B cell (primary cell): ENCODE data around the gene XPA. TPM values are rescaled to one million over a fixed set of nuclear protein-coding genes. Genes with fewer than 3 reads are reported as not detected.

ENCODE experiments used
- ATAC-seq: fragments of 200-7000 bp; cut with Tn5 transposase; one replicate; pipeline ENCODE4 v1.10.0; 2021; ENCODE audit warnings: low read depth, mild to moderate bottlenecking, moderate number of reproducible peaks, moderate library complexity
- CTCF ChIA-PET: fragments of 350-600 bp; sonication (Branson Sonifier 250); formaldehyde crosslinking; loops from one replicate; lab custom pipeline; 2021; ENCODE audit warnings: antibody characterized with exemption, inconsistent platforms; lab: Charles Lee
- POLR2A ChIA-PET: fragments of 350-600 bp; sonication (Branson Sonifier 250); formaldehyde crosslinking; loops from one replicate; lab custom pipeline; 2021; ENCODE audit warnings: antibody characterized with exemption; lab: Charles Lee
- DNase-seq: peaks from one replicate; pipeline ENCODE4 v3.0.0; 2013
- H2AFZ ChIP-seq: 2 replicates; pipeline ENCODE4 v1.6.1; 2012; ENCODE audit warnings: mild to moderate bottlenecking, low read depth, low read length; ENCODE audit not compliant: insufficient read depth, poor library complexity, severe bottlenecking
- H3K27ac ChIP-seq, 2 donors: 1 replicate in 1 of 2; 2 replicates in 1 of 2; pipeline ENCODE4 v1.5.1; 2012 to 2013; ENCODE audit warnings: low read length in 2 of 2, mild to moderate bottlenecking in 2 of 2, moderate library complexity in 1 of 2
- H3K27me3 ChIP-seq, 4 experiments: fragments of 200-600 bp in 1 of 4; sonication (generic) in 1 of 4; replicated peaks in 1 of 4; 1 replicate in 2 of 4; 2 replicates in 2 of 4; pipeline versions ENCODE4 v1.6.1 to v1.7.0; 2013 to 2016; ENCODE audit warnings: low read length in 3 of 4, mild to moderate bottlenecking in 2 of 4, mixed read lengths in 1 of 4, moderate library complexity in 1 of 4; ENCODE audit not compliant: insufficient read depth in 4 of 4, control insufficient read depth in 3 of 4; ENCODE audit errors: control extremely low read depth in 1 of 4
- H3K36me3 ChIP-seq, 2 experiments: replicated peaks in 1 of 2; 1 replicate in 1 of 2; 2 replicates in 1 of 2; pipeline versions ENCODE4 v1.6.1 to v1.7.1; 2013; ENCODE audit warnings: low read length in 1 of 2; ENCODE audit not compliant: insufficient read depth in 2 of 2, control insufficient read depth in 1 of 2; ENCODE audit errors: control extremely low read depth in 1 of 2, extremely low read depth in 1 of 2
- H3K4me1 ChIP-seq, 2 donors: fragments of 200-600 bp in 1 of 2; sonication (generic) in 1 of 2; 1 replicate in 1 of 2; 2 replicates in 1 of 2; pipeline versions ENCODE4 v1.5.1 to v1.6.1; 2013 to 2017; ENCODE audit warnings: low read length in 2 of 2; ENCODE audit not compliant: control insufficient read depth in 2 of 2, insufficient read depth in 2 of 2
- H3K4me2 ChIP-seq: replicated peaks from 2 replicates; pipeline ENCODE3; 2012; ENCODE audit warnings: mild to moderate bottlenecking, low read depth, low read length; ENCODE audit not compliant: poor library complexity, severe bottlenecking
- H3K4me3 ChIP-seq, 5 experiments: fragments of 200-600 bp in 1 of 5; sonication (generic) in 1 of 5; 1 replicate in 3 of 5; 2 replicates in 2 of 5; pipeline versions ENCODE4 v1.5.1 to v1.7.0; 2011 to 2016; ENCODE audit warnings: low read length in 4 of 5, mild to moderate bottlenecking in 4 of 5, low read depth in 2 of 5, control low read depth in 1 of 5, moderate library complexity in 1 of 5; ENCODE audit not compliant: insufficient read depth in 1 of 5; ENCODE audit errors: control extremely low read depth in 1 of 5, extremely low read depth in 1 of 5
- H3K79me2 ChIP-seq: fragments of 200-600 bp; sonication (generic); one replicate; pipeline ENCODE4 v1.6.0; 2016; ENCODE audit warnings: low read length; ENCODE audit not compliant: control insufficient read depth, insufficient read depth
- H3K9ac ChIP-seq: fragments of 200-600 bp; sonication (generic); 2 replicates; pipeline ENCODE4 v1.6.1; 2017; ENCODE audit warnings: mild to moderate bottlenecking, low read length, moderate library complexity
- H3K9me3 ChIP-seq, 3 donors: one replicate each; pipeline versions ENCODE4 v1.6.1 to v1.7.1; 2013; ENCODE audit warnings: low read length in 2 of 3; ENCODE audit not compliant: control insufficient read depth in 2 of 3, insufficient read depth in 1 of 3; ENCODE audit errors: control extremely low read depth in 1 of 3
- H4K20me1 ChIP-seq: 2 replicates; pipeline ENCODE4 v1.6.0; 2012; ENCODE audit warnings: mild to moderate bottlenecking, low read length; ENCODE audit not compliant: insufficient read depth, control insufficient read depth, poor library complexity, severe bottlenecking
- H3K27ac Mint-ChIP-seq: one replicate; pipeline ENCODE4 v1.8.0; 2021; ENCODE audit warnings: mixed read lengths
- H3K27me3 Mint-ChIP-seq: one replicate; pipeline ENCODE4 v1.8.0; 2021; ENCODE audit warnings: mixed read lengths
- H3K4me1 Mint-ChIP-seq: one replicate; pipeline ENCODE4 v1.8.0; 2021; ENCODE audit warnings: mixed read lengths
- H3K4me3 Mint-ChIP-seq: one replicate; pipeline ENCODE4 v1.8.0; 2021; ENCODE audit warnings: mixed read lengths
- H3K9me3 Mint-ChIP-seq: one replicate; pipeline ENCODE4 v1.8.0; 2022; ENCODE audit warnings: mixed read lengths; ENCODE audit not compliant: insufficient read depth
- CTCF ChIP-seq: fragments of 200-600 bp; IDR thresholded peaks from one replicate; pipeline ENCODE4 v1.8.0; 2022; ENCODE audit warnings: antibody characterized with exemption, mild to moderate bottlenecking
- EZH2 ChIP-seq: IDR thresholded peaks from 2 replicates; pipeline ENCODE4 v1.6.1; 2012; ENCODE audit warnings: borderline replicate concordance, low read depth, mild to moderate bottlenecking, moderate library complexity, low read length; ENCODE audit not compliant: insufficient read depth, poor library complexity, severe bottlenecking
- WGBS: methylation state at CpG from one replicate; pipeline ENCODE4 v1.1.5; 2013; ENCODE audit warnings: missing lambda C conversion rate; ENCODE audit not compliant: insufficient coverage; 5-methylcytosine and 5-hydroxymethylcytosine counted together
- intact Hi-C: fragments of 100-400 bp; cut with micrococcal nuclease; formaldehyde crosslinking; loops from one replicate; pipeline ENCODE4 v1.10.0; 2022
- polyA plus RNA-seq: library from polyadenylated mRNA; depleted of rRNA; stranded (reverse); fragments of >200 nt; gene quantifications from 2 replicates; pipeline ENCODE4 v1.2.3, GENCODE V29; 2012
- total RNA-seq, 2 donors: library from RNA; stranded (reverse); fragments of 120-200 nt in 1 of 2; gene quantifications; 1 replicate in 1 of 2; 2 replicates in 1 of 2; pipeline versions ENCODE4 v1.2.3 to v1.2.4, GENCODE V29; 2013 to 2022

The XPA gene
- total and polyA plus RNA-seq, 2 donors (not counting 1 experiment from before 2014, with no cell fraction given): 3.8 to 21.3 TPM

DNA sequence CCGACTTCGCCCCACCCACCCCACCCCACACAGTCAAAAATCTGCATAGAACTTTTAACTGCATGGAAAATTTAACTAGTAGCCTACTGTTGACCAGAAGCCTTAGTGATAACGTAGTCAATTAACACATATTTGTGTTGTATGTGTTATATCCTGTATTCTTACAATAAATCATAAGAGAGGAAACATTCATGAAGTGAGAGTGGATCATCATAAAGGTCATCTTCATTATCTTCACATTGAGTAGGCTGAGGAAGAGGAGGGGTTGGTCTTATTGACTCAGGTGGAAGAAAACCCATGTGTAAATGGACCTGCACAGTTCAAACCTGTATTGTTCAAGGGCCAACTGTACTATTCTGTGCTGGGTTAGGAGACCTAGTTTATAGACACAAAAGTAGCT, 31.4 kb downstream of the XPA start:
- no peak overlapping the region for H3K27ac Mint-ChIP-seq
- CTCF ChIA-PET: interaction anchor here (1.0 kb wide), 1 partner anchor 20 kb away, joined by 4 read pairs; no protein-coding TSS in a partner anchor
- H3K4me3 ChIP-seq: no peak overlapping the region

GRCh38 chr9:97660847-97661246, 36.3 kb downstream of the XPA start:
- DNase-seq (no peak), ATAC-seq (no peak)
- H3K36me3 ChIP-seq: peaks cover 4 to 85% of the 10 kb centered on the region in 2 experiments
- H3K4me1 Mint-ChIP-seq: peaks cover 11% of the 10 kb centered on the region
- no peak overlapping the region for H3K4me3 ChIP-seq
- no peaks in the 10 kb centered on the region for H3K27me3 ChIP-seq
- peak overlapping the region in 1 of 2 donors; percentile 35 for H3K27ac ChIP-seq
- no peaks in the 10 kb centered on the region for H4K20me1 ChIP-seq
- POLR2A ChIA-PET: no interaction called here
- no CpG with 5 or more reads among the region's 2 CpGs for WGBS
- no peak overlapping the region for H3K9ac ChIP-seq
- H3K4me1 ChIP-seq: no peaks in the 10 kb centered on the region
- no peak overlapping the region for H3K4me2 ChIP-seq
- intact Hi-C loops: no loop called here
- H3K9me3 Mint-ChIP-seq: no peaks in the 10 kb centered on the region
- no peaks in the 10 kb centered on the region for H3K27me3 Mint-ChIP-seq
- H3K4me3 Mint-ChIP-seq: no peak overlapping the region
- no peaks in the 10 kb centered on the region for H3K79me2 ChIP-seq
- no peaks in the 10 kb centered on the region for H3K9me3 ChIP-seq
- no peak overlapping the region for H2AFZ ChIP-seq
- CTCF ChIA-PET: interaction anchor here (1.3 kb wide), 1 partner anchor 13 kb away, joined by 4 read pairs; no protein-coding TSS in a partner anchor
- no peak overlapping the region for H3K27ac Mint-ChIP-seq
- no peak for TF ChIP-seq EZH2

More for the DNA sequence above, 31.4 kb downstream of the XPA start:
- peaks cover 4% of the 10 kb centered on the region for H3K4me1 Mint-ChIP-seq
- no peaks in the 10 kb centered on the region for H3K9me3 ChIP-seq
- H3K27ac ChIP-seq: no peak overlapping the region
- H3K9ac ChIP-seq: no peak overlapping the region
- no peak overlapping the region for H3K4me3 Mint-ChIP-seq
- peaks cover 5 to 93% of the 10 kb centered on the region in 2 experiments for H3K36me3 ChIP-seq
- TF ChIP-seq EZH2 (no peak), CTCF (no peak)
- H3K9me3 Mint-ChIP-seq: no peaks in the 10 kb centered on the region
- no peaks in the 10 kb centered on the region for H3K4me1 ChIP-seq
- no peak for ATAC-seq
- WGBS: no CpG with 5 or more reads among the region's 3 CpGs
- H4K20me1 ChIP-seq: no peaks in the 10 kb centered on the region
- DNase-seq: no peak
- no peaks in the 10 kb centered on the region for H3K27me3 Mint-ChIP-seq
- POLR2A ChIA-PET: no interaction called here
- H3K79me2 ChIP-seq: no peaks in the 10 kb centered on the region
- H3K27me3 ChIP-seq: no peaks in the 10 kb centered on the region
- H2AFZ ChIP-seq: no peak overlapping the region
- intact Hi-C loops: no loop called here
- no peak overlapping the region for H3K4me2 ChIP-seq
